Muscle of leg (tissue), 11 donors: ENCODE results near the gene NBEAL2. TPM values are rescaled to one million over a fixed set of nuclear protein-coding genes. Genes with fewer than 3 reads are reported as not detected.
A peak's percentile ranks its signal among the peaks of the same experiment; 100 is the strongest.
"Not testable (repeated sequence)": the region's sequence is repeated elsewhere in the genome, so short reads cannot be mapped to it uniquely, and the experiment has no call there.

ENCODE experiments used
- DNase-seq: peaks from one replicate; pipeline ENCODE4 v3.0.0; 2013
- H3K27ac ChIP-seq: one replicate; pipeline ENCODE4 v1.5.1; 2013; ENCODE audit warnings: mild to moderate bottlenecking, low read length, control low read depth
- H3K27me3 ChIP-seq: one replicate; pipeline ENCODE4 v1.6.1; 2013; ENCODE audit warnings: low read length; ENCODE audit not compliant: control insufficient read depth, insufficient read depth
- H3K36me3 ChIP-seq: one replicate; pipeline ENCODE4 v1.6.1; 2013; ENCODE audit warnings: low read length; ENCODE audit not compliant: control insufficient read depth, insufficient read depth
- H3K4me1 ChIP-seq: one replicate; pipeline ENCODE4 v1.6.1; 2013; ENCODE audit warnings: low read length; ENCODE audit not compliant: control insufficient read depth, insufficient read depth
- H3K4me3 ChIP-seq: one replicate; pipeline ENCODE4 v1.5.1; 2013; ENCODE audit warnings: low read length, control low read depth
- H3K9me3 ChIP-seq: replicated peaks from 2 replicates; pipeline ENCODE4 v1.6.1; 2013; ENCODE audit warnings: low read depth, low read length; ENCODE audit not compliant: control insufficient read depth
- WGBS: methylation state at CpG from one replicate; pipeline ENCODE4 v1.1.5; 2013; ENCODE audit warnings: missing lambda C conversion rate; ENCODE audit not compliant: insufficient coverage; 5-methylcytosine and 5-hydroxymethylcytosine counted together
- polyA plus RNA-seq, 8 donors: library from polyadenylated mRNA; unstranded; fragments of 120-200 nt; gene quantifications; one replicate each; pipeline versions ENCODE4 v1.2.1 to v1.2.3, GENCODE V29; 2013; ENCODE audit warnings: inconsistent platforms in 1 of 8, low replicate concordance in 1 of 8; ENCODE audit not compliant: insufficient read length in 8 of 8, insufficient read depth in 1 of 8
- total RNA-seq: library from RNA; stranded (reverse); fragments of 120-200 nt; gene quantifications from one replicate; pipeline ENCODE4 v1.2.4, GENCODE V29; 2013

Gene NBEAL2
- total and polyA plus RNA-seq, 9 donors, result 8.1 to 20.0 (median 12.8) TPM

DNA sequence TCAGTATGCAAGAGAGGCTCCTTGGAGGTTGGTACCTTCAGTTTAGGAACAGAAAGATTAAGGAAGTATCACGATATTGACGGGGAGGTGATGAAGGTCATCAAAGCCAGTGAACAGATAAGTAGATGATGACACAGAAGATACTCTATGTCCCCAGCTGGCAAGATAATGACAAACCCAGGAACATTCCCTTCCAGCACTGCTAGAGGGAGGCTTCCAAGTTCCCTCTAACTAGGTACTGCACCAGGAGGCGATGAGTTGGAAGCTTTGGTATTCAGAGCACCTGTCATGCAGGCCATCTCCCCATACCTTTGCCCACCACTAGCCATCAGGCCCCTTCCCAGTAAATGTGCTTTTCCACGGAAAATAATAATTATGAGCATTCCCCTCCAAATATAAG lies 40.8 kb downstream of the NBEAL2 start:
- DNase-seq, result no peak
- Histone ChIP-seq H3K36me3 (peaks cover 37% of the 10 kb centered on the region), H3K27me3 (no peaks in the 10 kb centered on the region), H3K27ac (no peak overlapping the region), H3K4me1 (no peaks in the 10 kb centered on the region), H3K4me3 (no peak overlapping the region), H3K9me3 (no peaks in the 10 kb centered on the region)
- no CpG with 5 or more reads among the region's 4 CpGs for WGBS

DNA sequence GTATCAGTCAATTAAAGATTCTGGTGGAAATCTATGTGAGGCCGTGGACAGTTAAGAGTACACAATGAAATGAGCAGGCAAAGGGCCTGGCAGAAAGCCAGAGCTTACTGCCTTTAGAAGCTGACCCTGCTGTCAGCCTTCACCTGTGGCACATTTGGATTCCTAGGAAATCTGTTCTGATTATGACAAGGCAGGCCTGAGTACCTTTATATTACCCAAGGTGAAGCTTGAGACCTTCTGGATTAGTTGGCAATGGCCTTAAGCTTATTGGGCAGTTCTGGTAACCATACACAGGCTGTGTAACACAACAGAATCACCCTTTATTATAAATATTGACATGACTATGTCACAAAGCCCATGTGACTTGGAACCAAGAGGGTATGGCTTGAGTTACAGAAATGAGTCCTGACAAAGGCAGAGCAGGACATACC lies 43.2 kb downstream of the NBEAL2 start:
- 50% methylated on average over 1 of the region's 1 CpG for WGBS
- H3K27ac ChIP-seq, result no peak overlapping the region
- no peaks in the 10 kb centered on the region for H3K4me1 ChIP-seq
- H3K9me3 ChIP-seq, result no peaks in the 10 kb centered on the region
- no peaks in the 10 kb centered on the region for H3K27me3 ChIP-seq
- DNase-seq, result peak; percentile 27
- H3K4me3 ChIP-seq, result no peak overlapping the region
- H3K36me3 ChIP-seq, result peaks cover 20% of the 10 kb centered on the region

DNA sequence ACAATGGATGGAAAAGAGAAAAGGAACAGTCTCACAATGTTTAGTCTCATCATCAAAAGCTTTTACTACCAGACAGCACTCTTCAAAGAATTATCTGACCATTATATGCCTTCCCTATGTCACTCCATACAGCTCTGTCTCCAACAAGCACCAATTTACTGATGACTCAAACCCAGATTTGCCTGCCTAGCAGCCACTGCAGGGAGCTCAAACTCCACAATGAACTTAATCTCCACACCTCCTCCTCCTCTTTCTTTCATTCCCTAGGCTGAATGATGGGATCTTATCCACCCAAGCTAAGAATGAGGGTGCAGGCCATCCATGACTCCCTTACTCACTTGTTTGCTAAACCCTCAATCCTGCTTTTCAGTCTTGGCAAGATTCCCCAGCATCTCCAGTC lies 45.5 kb downstream of the NBEAL2 start:
- Histone ChIP-seq H3K27me3 (no peaks in the 10 kb centered on the region), H3K27ac (no peak overlapping the region), H3K9me3 (no peaks in the 10 kb centered on the region), H3K4me3 (no peak overlapping the region), H3K36me3 (peaks cover 10% of the 10 kb centered on the region), H3K4me1 (no peaks in the 10 kb centered on the region)
- no peak for DNase-seq

DNA sequence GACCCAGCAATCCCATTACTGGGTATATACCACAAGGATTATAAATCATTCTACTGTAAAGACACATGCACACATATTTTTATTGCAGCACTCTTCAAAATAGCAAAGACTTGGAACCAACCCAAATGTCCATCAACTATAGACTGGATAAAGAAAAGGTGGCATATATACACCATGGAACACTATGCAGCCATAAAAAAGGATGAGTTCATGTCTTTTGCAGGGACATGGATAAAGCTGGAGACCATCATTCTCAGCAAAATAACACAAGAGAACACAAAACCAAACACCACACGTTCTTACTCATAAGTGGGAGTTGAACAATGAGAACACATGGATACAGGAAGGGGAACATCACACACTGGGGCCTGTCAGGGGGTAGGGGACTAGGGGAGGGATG lies 47.0 kb downstream of the NBEAL2 start:
- not testable (repeated sequence) for H3K27ac ChIP-seq, H3K4me3 ChIP-seq, H3K4me1 ChIP-seq, H3K9me3 ChIP-seq, H3K27me3 ChIP-seq, DNase-seq
- no CpG with 5 or more reads among the region's 1 CpG for WGBS
- H3K36me3 ChIP-seq, result peaks cover 10% of the 10 kb centered on the region

DNA sequence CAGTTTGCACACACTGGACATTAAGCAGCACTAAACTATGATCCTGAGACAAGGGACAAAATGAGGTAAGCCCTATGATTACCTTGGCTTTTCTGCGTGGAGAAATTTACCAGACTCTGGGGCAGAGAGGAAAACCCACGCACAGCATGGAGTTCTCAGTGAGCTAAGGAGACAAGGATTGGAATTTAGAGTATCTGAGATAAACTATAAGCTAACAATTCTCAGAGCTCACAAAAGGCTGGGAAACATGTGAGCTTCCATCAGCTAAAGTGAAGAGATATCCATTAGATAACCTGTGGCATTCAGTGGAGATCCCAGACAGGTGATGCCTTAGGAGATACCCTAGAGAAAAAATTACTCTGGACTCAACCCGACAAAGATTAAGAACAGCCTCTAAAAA lies 48.7 kb downstream of the NBEAL2 start:
- DNase-seq, result no peak
- Histone ChIP-seq H3K4me1 (no peaks in the 10 kb centered on the region), H3K27ac (no peak overlapping the region), H3K4me3 (no peak overlapping the region), H3K9me3 (no peaks in the 10 kb centered on the region), H3K27me3 (no peaks in the 10 kb centered on the region), H3K36me3 (peaks cover 18% of the 10 kb centered on the region)
- 100% methylated on average over 1 of the region's 3 CpGs for WGBS

DNA sequence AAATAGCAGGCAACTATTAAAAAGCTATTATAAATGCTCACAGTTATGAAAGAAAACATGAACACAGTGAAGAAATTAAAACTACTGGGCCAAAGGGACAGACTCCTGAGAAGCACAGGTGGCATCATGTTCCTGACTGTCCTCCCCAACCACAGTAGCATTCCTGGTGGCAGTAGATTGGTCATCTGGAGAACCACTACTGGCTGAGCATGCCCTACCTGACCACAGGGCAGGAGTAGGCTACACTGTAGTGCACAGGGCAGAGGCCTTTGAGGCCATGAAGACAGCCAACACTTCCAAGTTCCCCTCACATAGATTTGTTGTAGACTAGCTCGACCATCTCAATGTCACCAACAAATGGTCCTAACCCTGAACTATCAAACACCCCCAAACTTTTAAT lies 49.2 kb downstream of the NBEAL2 start:
- H3K4me3 ChIP-seq, result no peak overlapping the region
- peaks cover 20% of the 10 kb centered on the region for H3K36me3 ChIP-seq
- H3K4me1 ChIP-seq, result no peaks in the 10 kb centered on the region
- no peak for DNase-seq
- no peaks in the 10 kb centered on the region for H3K9me3 ChIP-seq
- no peak overlapping the region for H3K27ac ChIP-seq
- H3K27me3 ChIP-seq, result no peaks in the 10 kb centered on the region
- WGBS, result 100% methylated on average over 1 of the region's 1 CpG

DNA sequence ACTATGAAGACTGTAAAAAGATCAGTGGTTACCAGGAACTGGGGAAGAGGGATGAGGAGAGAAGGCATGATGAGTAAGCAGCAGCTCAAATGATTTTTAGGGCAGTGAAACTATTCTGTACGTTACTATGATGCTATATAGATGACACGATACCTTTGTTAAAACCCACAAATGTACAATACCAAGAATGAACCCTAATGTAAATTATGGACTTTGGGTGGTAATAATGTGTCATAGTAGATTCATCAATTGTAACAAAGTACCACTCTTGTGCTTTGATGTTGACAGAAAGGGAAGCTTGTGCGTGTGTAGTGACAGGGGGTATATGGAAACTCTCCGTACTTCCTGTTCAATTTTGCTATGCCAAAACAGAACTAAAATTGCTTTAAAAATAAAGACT lies 51.6 kb downstream of the NBEAL2 start:
- not testable (repeated sequence) for H3K27me3 ChIP-seq, H3K27ac ChIP-seq, H3K4me1 ChIP-seq, H3K9me3 ChIP-seq, DNase-seq, H3K4me3 ChIP-seq
- peaks cover 35% of the 10 kb centered on the region for H3K36me3 ChIP-seq
- no CpG with 5 or more reads among the region's 4 CpGs for WGBS

DNA sequence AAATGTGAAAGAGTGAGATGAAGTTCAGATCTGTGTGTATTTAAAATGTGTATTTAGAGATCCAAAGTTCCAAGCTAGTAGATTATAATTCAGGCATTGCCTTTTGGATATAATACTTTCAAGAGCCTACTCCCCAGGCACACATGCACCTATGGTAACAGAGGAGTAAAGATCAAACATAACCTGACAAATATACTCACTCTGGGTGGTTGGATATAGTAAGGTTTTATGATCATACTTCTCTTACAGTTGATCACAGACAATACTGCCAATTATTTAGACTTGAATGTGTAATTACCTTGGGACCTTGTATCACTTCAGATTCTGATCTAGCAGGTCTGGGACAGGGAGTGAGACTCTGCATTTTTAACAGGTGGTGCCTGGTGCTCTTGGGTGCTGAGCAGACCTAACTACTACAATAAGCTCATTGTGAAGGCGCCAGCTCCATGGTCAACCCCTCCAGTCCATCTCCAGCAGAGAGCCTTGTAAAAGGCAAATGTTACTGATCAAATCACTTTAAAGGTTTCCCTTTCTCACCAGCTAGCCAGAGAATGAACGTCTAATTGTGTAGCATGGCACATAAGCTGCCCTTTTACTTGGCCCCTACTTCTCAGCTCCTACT lies 55.5 kb downstream of the NBEAL2 start:
- no peaks in the 10 kb centered on the region for H3K9me3 ChIP-seq
- H3K27ac ChIP-seq, result no peak overlapping the region
- H3K36me3 ChIP-seq, result peaks cover 45% of the 10 kb centered on the region
- DNase-seq, result no peak
- H3K4me1 ChIP-seq, result no peaks in the 10 kb centered on the region
- WGBS, result 90% methylated on average over 1 of the region's 2 CpGs
- H3K27me3 ChIP-seq, result no peaks in the 10 kb centered on the region
- no peak overlapping the region for H3K4me3 ChIP-seq

DNA sequence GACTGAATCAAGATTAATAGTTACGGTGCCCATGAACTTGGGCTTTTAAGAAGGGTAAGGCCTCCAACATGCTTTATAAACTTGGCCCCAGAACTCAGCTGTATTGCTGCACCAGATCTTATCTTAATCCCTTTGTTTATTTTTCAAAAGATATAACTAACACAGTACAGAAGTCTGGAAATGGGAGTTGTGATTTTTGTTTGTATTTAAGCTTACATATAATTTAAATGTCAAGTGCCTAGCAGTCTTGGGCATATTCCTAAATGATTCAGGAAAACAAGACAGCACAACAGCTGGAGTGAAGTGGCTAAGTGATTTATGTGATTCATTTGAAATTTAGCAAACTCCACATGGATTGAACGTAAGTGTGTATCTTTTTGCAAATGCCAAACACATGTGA lies 56.2 kb downstream of the NBEAL2 start:
- Histone ChIP-seq H3K4me1 (no peaks in the 10 kb centered on the region), H3K27ac (no peak overlapping the region), H3K27me3 (no peaks in the 10 kb centered on the region), H3K4me3 (no peak overlapping the region), H3K36me3 (peaks cover 51% of the 10 kb centered on the region), H3K9me3 (no peaks in the 10 kb centered on the region)
- no CpG with 5 or more reads among the region's 2 CpGs for WGBS
- DNase-seq, result no peak

DNA sequence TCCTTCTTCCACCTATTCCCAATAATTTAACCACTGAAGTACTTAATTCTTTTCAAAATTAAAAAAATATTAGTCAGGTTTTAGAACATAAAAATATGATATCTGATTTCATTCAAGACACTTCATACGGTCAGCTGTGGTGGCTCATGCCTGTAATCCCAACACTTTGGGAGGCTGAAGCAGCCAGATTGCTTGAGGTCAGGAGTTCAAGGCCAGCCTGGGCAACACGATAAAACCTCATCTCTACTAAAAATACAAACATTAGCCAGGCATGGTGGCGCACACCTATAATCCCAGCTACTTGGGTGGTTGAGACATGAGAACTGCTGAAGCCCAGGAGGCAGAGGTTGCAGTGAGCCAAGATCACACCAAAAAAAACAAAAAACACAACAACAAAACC lies 56.7 kb downstream of the NBEAL2 start:
- no peak for DNase-seq
- Histone ChIP-seq H3K36me3 (peaks cover 56% of the 10 kb centered on the region), H3K9me3 (no peaks in the 10 kb centered on the region), H3K27ac (no peak overlapping the region), H3K4me3 (no peak overlapping the region), H3K4me1 (no peaks in the 10 kb centered on the region), H3K27me3 (no peaks in the 10 kb centered on the region)
- 67% methylated on average over 1 of the region's 3 CpGs for WGBS

DNA sequence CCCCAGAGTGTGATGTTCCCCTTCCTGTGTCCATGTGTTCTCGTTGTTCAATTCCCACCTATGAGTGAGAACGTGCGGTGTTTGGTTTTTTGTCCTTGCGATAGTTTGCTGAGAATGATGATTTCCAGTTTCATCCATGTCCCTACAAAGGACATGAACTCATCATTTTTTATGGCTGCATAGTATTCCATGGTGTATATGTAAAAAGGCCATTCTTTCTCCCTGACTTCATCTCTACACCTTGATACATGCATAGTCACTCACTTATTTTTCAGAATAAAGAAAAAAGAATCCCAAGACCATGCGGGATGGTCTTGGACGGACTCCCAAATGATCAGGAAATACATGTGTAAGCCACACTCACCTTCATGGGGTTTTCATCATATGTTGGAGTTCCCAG lies 57.8 kb downstream of the NBEAL2 start:
- WGBS, result 63% methylated on average over 2 of the region's 6 CpGs
- not testable (repeated sequence) for H3K27me3 ChIP-seq
- H3K36me3 ChIP-seq, result peaks cover 60% of the 10 kb centered on the region

More for the DNA sequence above, 57.8 kb downstream of the NBEAL2 start:
- not testable (repeated sequence) for H3K9me3 ChIP-seq, DNase-seq, H3K4me1 ChIP-seq, H3K4me3 ChIP-seq, H3K27ac ChIP-seq
